ENCODE data around the gene NLK. TPM values are rescaled to one million over a fixed set of nuclear protein-coding genes. Genes with fewer than 3 reads are reported as not detected.

The NLK gene
- polyA plus RNA-seq, 1 donor from 2014 or later, result 81.7 TPM

GRCh38 chr17:28142305-28142704 is 99.8 kb downstream of the NLK start:
- H3K36me3 ChIP-seq (ENCODE audit: insufficient read depth, low read length), result no peaks in the 10 kb centered on the region
- peak overlapping the region; percentile 15 for H3K27ac ChIP-seq (ENCODE audit: low read length)
- H3K4me2 ChIP-seq (ENCODE audit: low read length), result no peak overlapping the region
- no peaks in the 10 kb centered on the region for H3K9me2 ChIP-seq (ENCODE audit: insufficient read depth, low read length)
- no peaks in the 10 kb centered on the region for H3K9me3 ChIP-seq (ENCODE audit: low read length)
- H3K4me3 ChIP-seq (ENCODE audit: low read length), result no peak overlapping the region
- H3K79me2 ChIP-seq (replicated peaks; ENCODE audit: insufficient read depth, low read length), result no peaks in the 10 kb centered on the region
- H3K9ac ChIP-seq (ENCODE audit: low read length), result peak overlapping the region; percentile 22
- no peaks in the 10 kb centered on the region for H3K27me3 ChIP-seq (ENCODE audit: insufficient read depth, low read depth, low read length)
- no peaks in the 10 kb centered on the region for H3F3A ChIP-seq (ENCODE audit: insufficient read depth, low read length, poor library complexity, severe bottlenecking)
- no peak overlapping the region for H2AFZ ChIP-seq (ENCODE audit: low read depth, low read length)
- no peaks in the 10 kb centered on the region for H4K20me1 ChIP-seq (ENCODE audit: insufficient read depth)
- TF ChIP-seq REST (IDR thresholded peaks at IDR 0.05; ENCODE audit: borderline replicate concordance), result no peak
- no peak for TF ChIP-seq SMC3 (conservative IDR thresholded peaks at IDR 0.05; ENCODE audit: poor library complexity)
- no peak for TF ChIP-seq EZH2 (IDR thresholded peaks at IDR 0.05; ENCODE audit: borderline replicate concordance, insufficient read depth, low read length, poor library complexity, severe bottlenecking)
- no peak for TF ChIP-seq TAF1 (IDR thresholded peaks at IDR 0.05; ENCODE audit: low read depth)
- TF ChIP-seq EP300 (conservative IDR thresholded peaks at IDR 0.05; ENCODE audit: poor library complexity, severe bottlenecking), result no peak
- no peak for TF ChIP-seq CTCF (IDR thresholded peaks at IDR 0.05; ENCODE audit: poor library complexity, severe bottlenecking)
- TF ChIP-seq MXI1 (conservative IDR thresholded peaks at IDR 0.05; ENCODE audit: poor library complexity, severe bottlenecking), result no peak
- no peak for TF ChIP-seq POLR2AphosphoS5 (IDR thresholded peaks at IDR 0.05)
- no peak for TF ChIP-seq RAD21 (conservative IDR thresholded peaks at IDR 0.05)

- no peaks in the 10 kb centered on the region for H3K9me3 ChIP-seq (ENCODE audit: low read length)
- no peaks in the 10 kb centered on the region for H3K79me2 ChIP-seq (replicated peaks; ENCODE audit: insufficient read depth, low read length)
- no peak overlapping the region for H3K27ac ChIP-seq (ENCODE audit: low read length)
- no peak overlapping the region for H3K4me2 ChIP-seq (ENCODE audit: low read length)
- H3F3A ChIP-seq (ENCODE audit: insufficient read depth, low read length, poor library complexity, severe bottlenecking), result no peaks in the 10 kb centered on the region
- H3K36me3 ChIP-seq (ENCODE audit: insufficient read depth, low read length), result no peaks in the 10 kb centered on the region
- no peak overlapping the region for H2AFZ ChIP-seq (ENCODE audit: low read depth, low read length)
- no peaks in the 10 kb centered on the region for H4K20me1 ChIP-seq (ENCODE audit: insufficient read depth)
- no peaks in the 10 kb centered on the region for H3K27me3 ChIP-seq (ENCODE audit: insufficient read depth, low read depth, low read length)
- no peaks in the 10 kb centered on the region for H3K9me2 ChIP-seq (ENCODE audit: insufficient read depth, low read length)
- H3K9ac ChIP-seq (ENCODE audit: low read length), result no peak overlapping the region
- TF ChIP-seq CTCF (IDR thresholded peaks at IDR 0.05; ENCODE audit: poor library complexity, severe bottlenecking), result no peak
- no peak for TF ChIP-seq TAF1 (IDR thresholded peaks at IDR 0.05; ENCODE audit: low read depth)
- TF ChIP-seq MXI1 (conservative IDR thresholded peaks at IDR 0.05; ENCODE audit: poor library complexity, severe bottlenecking), result no peak
- TF ChIP-seq EP300 (conservative IDR thresholded peaks at IDR 0.05; ENCODE audit: poor library complexity, severe bottlenecking), result no peak
- TF ChIP-seq SMC3 (conservative IDR thresholded peaks at IDR 0.05; ENCODE audit: poor library complexity), result no peak
- TF ChIP-seq RAD21 (conservative IDR thresholded peaks at IDR 0.05), result no peak
- no peak for TF ChIP-seq POLR2AphosphoS5 (IDR thresholded peaks at IDR 0.05)
- no peak for TF ChIP-seq REST (IDR thresholded peaks at IDR 0.05; ENCODE audit: borderline replicate concordance)
- no peak for TF ChIP-seq EZH2 (IDR thresholded peaks at IDR 0.05; ENCODE audit: borderline replicate concordance, insufficient read depth, low read length, poor library complexity, severe bottlenecking)
- H3K4me3 ChIP-seq (ENCODE audit: low read length), result no peak overlapping the region
Observed at GRCh38 chr17:28144019-28144418, 101.5 kb downstream of the NLK start.

Data from neural cell (in vitro differentiated cells).